BLaER1 (cell line): ENCODE data around the gene CNGA2.
A peak's percentile ranks its signal among the peaks of the same experiment; 100 is the strongest.

ENCODE experiments used
- H3K27ac ChIP-seq: shearing (Covaris generic); formaldehyde crosslinking; 2 replicates; pipeline ENCODE4 v1.8.1; 2022
- H3K27me3 ChIP-seq: shearing (Covaris generic); formaldehyde crosslinking; 2 replicates; pipeline ENCODE4 v1.8.1; 2022
- H3K36me3 ChIP-seq: shearing (Covaris generic); formaldehyde crosslinking; 2 replicates; pipeline ENCODE4 v1.8.1; 2022
- H3K4me1 ChIP-seq: shearing (Covaris generic); formaldehyde crosslinking; 2 replicates; pipeline ENCODE4 v1.8.1; 2022
- H3K4me2 ChIP-seq: shearing (Covaris generic); formaldehyde crosslinking; 2 replicates; pipeline ENCODE4 v1.8.1; 2022
- H3K4me3 ChIP-seq: shearing (Covaris generic); formaldehyde crosslinking; 2 replicates; pipeline ENCODE4 v1.8.1; 2022
- H3K9ac ChIP-seq: shearing (Covaris generic); formaldehyde crosslinking; 2 replicates; pipeline ENCODE4 v1.8.1; 2022
- H3K9me3 ChIP-seq: shearing (Covaris generic); formaldehyde crosslinking; 2 replicates; pipeline ENCODE4 v1.8.1; 2022
- H4K20me1 ChIP-seq: shearing (Covaris generic); formaldehyde crosslinking; 2 replicates; pipeline ENCODE4 v1.8.1; 2022
- Cebpa-rat ChIP-seq: shearing (Covaris generic); IDR thresholded peaks from 2 replicates; pipeline ENCODE4 v1.8.1; 2022

The CNGA2 gene

DNA sequence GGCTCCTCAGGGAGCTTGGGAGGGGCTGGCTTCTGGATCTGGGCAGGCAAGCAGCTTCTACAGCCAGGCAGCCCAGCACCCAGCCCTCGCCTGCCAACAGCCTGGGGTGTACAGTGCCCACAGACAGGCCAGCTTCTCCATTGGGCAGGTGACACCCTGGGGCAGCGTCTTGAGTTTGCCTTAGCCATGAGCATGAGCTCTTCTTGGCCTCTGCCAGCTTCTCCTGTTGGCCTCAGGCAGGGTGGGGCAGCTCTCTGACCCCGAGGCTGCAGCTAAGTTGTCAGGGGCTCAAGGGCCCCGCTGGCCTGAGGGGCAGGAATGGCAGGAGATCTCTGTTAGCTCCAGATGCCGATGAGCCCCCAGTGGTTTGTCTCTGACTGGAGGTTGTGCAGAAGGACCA lies 7.8 kb upstream of the CNGA2 start:
- H3K4me1 ChIP-seq: peaks cover 49% of the 10 kb centered on the region
- H3K4me3 ChIP-seq: no peak overlapping the region
- no peak overlapping the region for H3K27ac ChIP-seq
- H3K4me2 ChIP-seq: peak overlapping the region; percentile 65
- no peak for TF ChIP-seq Cebpa-rat
- H3K9me3 ChIP-seq: no peaks in the 10 kb centered on the region
- H3K27me3 ChIP-seq: peaks cover 90% of the 10 kb centered on the region
- H4K20me1 ChIP-seq: peaks cover 5% of the 10 kb centered on the region; the same call in 1 of the 2 replicates
- no peak overlapping the region for H3K9ac ChIP-seq
- no peaks in the 10 kb centered on the region for H3K36me3 ChIP-seq

DNA sequence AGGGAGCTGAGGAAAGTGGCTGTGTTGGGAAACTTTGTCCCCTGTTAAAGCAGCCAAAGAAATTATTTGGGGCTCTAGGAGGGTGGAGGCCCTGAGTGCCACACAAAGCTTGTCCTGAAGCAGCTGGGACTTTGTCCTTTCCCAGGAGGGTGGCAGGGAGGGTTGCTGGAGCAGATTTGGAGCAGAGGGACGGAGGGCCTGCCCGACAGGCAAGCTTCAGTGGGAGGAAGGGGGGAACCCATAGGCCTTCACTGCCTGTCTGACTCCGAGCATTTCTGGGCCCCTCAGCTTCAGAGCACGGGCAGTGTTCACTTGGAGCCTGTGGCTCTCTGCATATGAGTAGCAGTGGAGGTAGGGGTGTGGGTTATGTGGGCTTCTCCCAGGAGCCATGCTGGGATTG lies 7.2 kb upstream of the CNGA2 start:
- no peak overlapping the region for H3K9ac ChIP-seq
- no peaks in the 10 kb centered on the region for H3K36me3 ChIP-seq
- no peak overlapping the region for H3K27ac ChIP-seq
- no peak overlapping the region for H3K4me3 ChIP-seq
- H4K20me1 ChIP-seq: peaks cover 5% of the 10 kb centered on the region; the same call in 1 of the 2 replicates
- no peak for TF ChIP-seq Cebpa-rat
- peaks cover 91% of the 10 kb centered on the region for H3K27me3 ChIP-seq
- H3K4me2 ChIP-seq: no peak overlapping the region
- H3K4me1 ChIP-seq: peaks cover 49% of the 10 kb centered on the region
- H3K9me3 ChIP-seq: no peaks in the 10 kb centered on the region

DNA sequence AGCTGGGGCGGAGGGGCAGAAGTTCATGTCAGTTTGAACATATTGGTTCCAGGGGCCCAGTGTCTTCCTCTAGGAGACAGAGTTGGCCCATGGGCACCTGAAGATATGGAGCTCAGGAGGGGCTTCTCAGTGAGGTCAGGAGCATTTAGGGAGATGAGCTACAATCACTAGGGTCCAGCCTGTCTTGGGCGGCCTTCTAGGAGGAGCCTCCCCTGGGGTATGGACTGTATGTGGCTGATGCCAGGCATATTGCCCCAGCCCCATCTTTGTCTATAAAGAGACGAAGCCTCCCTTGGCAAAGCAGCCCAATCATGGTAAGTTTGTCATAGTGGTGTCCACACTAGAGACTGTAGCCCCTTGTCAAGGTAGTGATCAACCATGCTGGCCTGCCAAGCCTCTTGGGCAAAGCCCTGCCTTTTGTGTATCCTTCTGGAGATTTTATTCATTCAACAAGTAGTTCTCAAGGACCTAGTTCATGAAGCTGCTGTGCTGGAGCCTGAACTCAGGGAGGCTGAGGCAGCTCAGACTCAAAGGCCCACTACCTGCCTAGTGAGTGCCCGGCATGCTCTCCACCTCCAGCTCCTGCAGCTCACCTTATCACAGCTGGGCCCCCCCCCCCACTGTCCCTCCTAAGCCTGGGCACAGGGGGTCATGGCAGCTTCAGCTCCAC lies 5.4 kb upstream of the CNGA2 start:
- Histone ChIP-seq H3K4me2 (no peak overlapping the region), H4K20me1 (peaks cover 5% of the 10 kb centered on the region; the same call in 1 of the 2 replicates), H3K4me1 (peaks cover 30% of the 10 kb centered on the region), H3K9ac (no peak overlapping the region), H3K36me3 (no peaks in the 10 kb centered on the region), H3K27ac (no peak overlapping the region), H3K27me3 (peaks cover 90% of the 10 kb centered on the region), H3K9me3 (no peaks in the 10 kb centered on the region), H3K4me3 (no peak overlapping the region)
- TF ChIP-seq Cebpa-rat: no peak

DNA sequence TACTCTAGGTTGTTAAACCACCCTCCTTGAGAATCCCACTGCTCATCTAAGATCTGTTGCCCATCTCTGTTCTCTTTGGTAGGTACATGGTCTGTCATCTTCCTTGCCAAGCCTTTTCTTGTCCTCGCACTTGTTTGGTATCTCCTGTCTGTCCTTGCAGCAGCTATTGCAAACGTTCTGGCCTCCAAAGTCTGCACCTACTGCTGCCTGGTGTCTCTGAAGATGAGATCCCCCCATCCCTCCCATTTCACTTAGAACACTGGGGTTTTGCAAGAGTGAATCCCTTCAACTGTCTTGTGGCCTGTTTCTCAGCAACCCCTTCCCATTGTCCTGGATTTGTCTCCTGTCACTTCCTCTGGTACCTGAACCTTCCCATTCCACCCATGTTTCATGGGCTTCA lies 673 bp downstream of the CNGA2 start:
- H3K27ac ChIP-seq: no peak overlapping the region
- H3K36me3 ChIP-seq: no peaks in the 10 kb centered on the region
- no peak overlapping the region for H3K4me3 ChIP-seq
- no peak for TF ChIP-seq Cebpa-rat
- peaks cover 22% of the 10 kb centered on the region for H3K4me1 ChIP-seq
- H3K4me2 ChIP-seq: no peak overlapping the region
- no peaks in the 10 kb centered on the region for H4K20me1 ChIP-seq
- no peaks in the 10 kb centered on the region for H3K9me3 ChIP-seq
- no peak overlapping the region for H3K9ac ChIP-seq
- H3K27me3 ChIP-seq: peaks cover 90% of the 10 kb centered on the region

DNA sequence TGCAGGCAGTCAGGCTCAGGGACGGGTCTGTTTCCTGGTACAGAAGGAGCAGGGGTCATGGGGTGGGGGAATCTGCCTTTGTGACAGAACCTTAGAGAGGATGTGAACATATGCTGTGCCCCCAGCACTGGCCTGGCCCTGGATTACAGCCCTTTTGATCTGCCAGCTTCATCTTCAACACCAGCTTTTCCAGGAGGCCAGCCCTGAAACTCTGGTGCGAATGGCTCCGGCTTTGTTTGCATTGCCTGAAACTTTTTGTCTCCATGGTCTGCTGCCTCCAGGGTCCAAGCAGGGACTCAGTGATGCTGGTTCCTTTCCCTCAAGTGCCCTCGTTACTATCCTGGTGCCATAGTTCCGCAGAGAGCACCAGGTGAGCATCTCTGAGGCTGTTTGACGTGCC lies 2.1 kb downstream of the CNGA2 start:
- Histone ChIP-seq H3K27me3 (peaks cover 98% of the 10 kb centered on the region), H3K9ac (no peak overlapping the region), H3K27ac (no peak overlapping the region), H4K20me1 (no peaks in the 10 kb centered on the region; the same call in 1 of the 2 replicates), H3K9me3 (0 out of 2 replicates have a peak, but pooled peaks cover 1% of the 10 kb centered on the region), H3K36me3 (no peaks in the 10 kb centered on the region), H3K4me2 (peak overlapping the region; percentile 49), H3K4me1 (peaks cover 22% of the 10 kb centered on the region), H3K4me3 (no peak overlapping the region)
- TF ChIP-seq Cebpa-rat: no peak

DNA sequence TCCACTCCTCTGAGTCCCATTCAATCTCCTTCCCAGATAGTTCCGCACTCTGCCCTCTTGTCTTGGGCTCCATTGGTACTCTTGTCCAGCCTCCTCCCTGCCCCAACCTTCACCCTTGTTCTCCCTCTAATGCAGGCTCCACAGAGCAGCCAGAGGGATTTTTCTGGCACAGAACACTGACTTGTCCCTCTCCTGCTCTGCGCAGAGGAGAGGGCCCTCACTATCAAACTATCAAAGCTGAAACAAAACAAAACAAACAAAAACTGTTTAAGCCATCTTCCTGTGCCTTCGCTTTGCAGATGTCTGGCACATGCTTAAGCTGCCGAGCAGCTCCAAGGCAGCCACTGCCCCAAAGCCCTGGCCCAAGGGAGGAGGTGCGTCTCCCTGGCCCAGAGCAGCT lies 2.9 kb downstream of the CNGA2 start:
- 0 out of 2 replicates have a peak, but pooled peaks cover 4% of the 10 kb centered on the region for H3K9me3 ChIP-seq
- H3K4me3 ChIP-seq: no peak overlapping the region
- no peak overlapping the region for H3K27ac ChIP-seq
- H3K27me3 ChIP-seq: peaks cover 99% of the 10 kb centered on the region
- H3K36me3 ChIP-seq: no peaks in the 10 kb centered on the region
- no peak overlapping the region for H3K9ac ChIP-seq
- H3K4me2 ChIP-seq: peak overlapping the region; percentile 49
- H4K20me1 ChIP-seq: no peaks in the 10 kb centered on the region; the same call in 1 of the 2 replicates
- no peak for TF ChIP-seq Cebpa-rat
- peaks cover 22% of the 10 kb centered on the region for H3K4me1 ChIP-seq

DNA sequence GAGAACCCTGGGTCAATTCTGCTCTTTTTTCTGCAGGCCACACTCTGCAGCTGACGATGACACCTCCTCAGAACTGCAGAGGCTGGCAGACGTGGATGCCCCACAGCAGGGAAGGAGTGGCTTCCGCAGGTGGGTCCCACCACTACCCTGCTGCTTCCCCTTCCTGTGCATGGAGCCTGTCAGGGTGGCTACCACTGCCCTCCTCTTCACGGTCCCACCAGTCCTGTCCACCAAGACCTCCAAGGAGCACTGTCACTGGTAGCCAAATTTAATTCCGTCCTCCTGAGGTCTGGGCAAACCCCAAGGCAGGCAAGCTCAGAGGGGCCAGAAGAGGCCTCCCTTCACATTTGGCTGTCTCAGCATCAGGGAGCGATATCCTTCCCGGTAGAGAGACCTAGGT lies 4.2 kb downstream of the CNGA2 start:
- H3K27me3 ChIP-seq: peaks cover 98% of the 10 kb centered on the region
- H3K27ac ChIP-seq: no peak overlapping the region
- no peaks in the 10 kb centered on the region; the same call in 1 of the 2 replicates for H4K20me1 ChIP-seq
- peaks cover 22% of the 10 kb centered on the region for H3K4me1 ChIP-seq
- no peak overlapping the region for H3K4me2 ChIP-seq
- 0 out of 2 replicates have a peak, but pooled peaks cover 9% of the 10 kb centered on the region for H3K9me3 ChIP-seq
- no peaks in the 10 kb centered on the region for H3K36me3 ChIP-seq
- no peak for TF ChIP-seq Cebpa-rat
- no peak overlapping the region for H3K9ac ChIP-seq
- no peak overlapping the region for H3K4me3 ChIP-seq

DNA sequence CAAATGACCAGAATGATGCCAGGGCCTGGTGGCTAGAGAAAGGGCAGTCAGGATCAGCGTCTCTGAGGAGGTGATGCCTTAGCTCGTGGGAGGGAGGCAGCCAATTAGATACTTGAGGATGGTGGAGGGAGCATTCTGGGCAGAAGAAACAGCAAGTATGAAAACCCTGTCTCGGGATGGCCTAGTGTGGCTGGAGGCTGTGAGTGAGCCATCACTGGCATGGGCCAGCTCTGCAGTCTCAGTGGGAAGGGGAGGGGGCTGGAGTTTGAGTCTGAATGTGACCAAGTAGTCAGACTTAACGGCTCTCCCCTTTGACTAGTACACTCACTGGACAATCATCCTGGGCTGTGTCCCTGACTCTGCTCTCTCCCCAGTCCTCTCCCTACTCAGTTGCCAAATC lies 7.1 kb downstream of the CNGA2 start:
- Histone ChIP-seq H3K27me3 (peaks cover 98% of the 10 kb centered on the region), H3K4me3 (no peak overlapping the region), H3K36me3 (no peaks in the 10 kb centered on the region), H3K9me3 (0 out of 2 replicates have a peak, but pooled peaks cover 9% of the 10 kb centered on the region), H3K4me2 (no peak overlapping the region), H4K20me1 (no peaks in the 10 kb centered on the region; the same call in 1 of the 2 replicates), H3K27ac (no peak overlapping the region), H3K4me1 (peaks cover 13% of the 10 kb centered on the region), H3K9ac (no peak overlapping the region)
- TF ChIP-seq Cebpa-rat: no peak

DNA sequence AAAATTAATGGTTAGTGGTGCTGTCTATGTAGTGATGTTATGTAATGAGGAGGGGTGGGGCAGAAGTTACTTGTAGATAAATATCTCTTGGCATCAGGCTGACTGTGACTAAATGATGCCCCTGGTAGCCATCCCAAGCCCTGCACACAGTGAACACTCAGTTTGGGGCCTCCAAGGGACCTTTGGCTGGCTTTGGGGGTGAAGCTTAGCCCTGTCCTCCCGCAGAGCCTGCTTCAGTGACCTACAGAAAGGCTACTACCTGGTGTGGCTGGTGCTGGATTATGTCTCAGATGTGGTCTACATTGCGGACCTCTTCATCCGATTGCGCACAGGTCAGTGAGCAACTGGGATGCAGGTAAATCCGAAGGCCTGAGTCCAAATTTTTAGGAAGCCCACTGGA lies 7.8 kb downstream of the CNGA2 start:
- H3K4me1 ChIP-seq: peaks cover 6% of the 10 kb centered on the region
- H3K9ac ChIP-seq: no peak overlapping the region
- no peaks in the 10 kb centered on the region; the same call in 1 of the 2 replicates for H4K20me1 ChIP-seq
- no peak overlapping the region for H3K4me2 ChIP-seq
- peaks cover 98% of the 10 kb centered on the region for H3K27me3 ChIP-seq
- no peak for TF ChIP-seq Cebpa-rat
- H3K9me3 ChIP-seq: 0 out of 2 replicates have a peak, but pooled peaks cover 9% of the 10 kb centered on the region
- H3K27ac ChIP-seq: no peak overlapping the region
- no peaks in the 10 kb centered on the region for H3K36me3 ChIP-seq
- no peak overlapping the region for H3K4me3 ChIP-seq

DNA sequence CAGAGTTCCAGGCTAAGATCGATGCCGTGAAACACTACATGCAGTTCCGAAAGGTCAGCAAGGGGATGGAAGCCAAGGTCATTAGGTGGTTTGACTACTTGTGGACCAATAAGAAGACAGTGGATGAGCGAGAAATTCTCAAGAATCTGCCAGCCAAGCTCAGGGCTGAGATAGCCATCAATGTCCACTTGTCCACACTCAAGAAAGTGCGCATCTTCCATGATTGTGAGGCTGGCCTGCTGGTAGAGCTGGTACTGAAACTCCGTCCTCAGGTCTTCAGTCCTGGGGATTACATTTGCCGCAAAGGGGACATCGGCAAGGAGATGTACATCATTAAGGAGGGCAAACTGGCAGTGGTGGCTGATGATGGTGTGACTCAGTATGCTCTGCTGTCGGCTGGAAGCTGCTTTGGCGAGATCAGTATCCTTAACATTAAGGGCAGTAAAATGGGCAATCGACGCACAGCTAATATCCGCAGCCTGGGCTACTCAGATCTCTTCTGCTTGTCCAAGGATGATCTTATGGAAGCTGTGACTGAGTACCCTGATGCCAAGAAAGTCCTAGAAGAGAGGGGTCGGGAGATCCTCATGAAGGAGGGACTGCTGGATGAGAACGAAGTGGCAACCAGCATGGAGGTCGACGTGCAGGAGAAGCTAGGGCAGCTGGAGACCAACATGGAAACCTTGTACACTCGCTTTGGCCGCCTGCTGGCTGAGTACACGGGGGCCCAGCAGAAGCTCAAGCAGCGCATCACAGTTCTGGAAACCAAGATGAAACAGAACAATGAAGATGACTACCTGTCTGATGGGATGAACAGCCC lies 9.3 kb downstream of the CNGA2 start:
- Histone ChIP-seq H3K4me1 (no peaks in the 10 kb centered on the region), H3K9me3 (0 out of 2 replicates have a peak, but pooled peaks cover 9% of the 10 kb centered on the region), H3K27me3 (peaks cover 98% of the 10 kb centered on the region), H3K4me3 (no peak overlapping the region), H3K36me3 (no peaks in the 10 kb centered on the region), H3K9ac (no peak overlapping the region), H3K4me2 (no peak overlapping the region), H3K27ac (no peak overlapping the region), H4K20me1 (no peaks in the 10 kb centered on the region; the same call in 1 of the 2 replicates)
- no peak for TF ChIP-seq Cebpa-rat
